ENCODE measurements around the gene CXXC5.

The CXXC5 gene

DNA sequence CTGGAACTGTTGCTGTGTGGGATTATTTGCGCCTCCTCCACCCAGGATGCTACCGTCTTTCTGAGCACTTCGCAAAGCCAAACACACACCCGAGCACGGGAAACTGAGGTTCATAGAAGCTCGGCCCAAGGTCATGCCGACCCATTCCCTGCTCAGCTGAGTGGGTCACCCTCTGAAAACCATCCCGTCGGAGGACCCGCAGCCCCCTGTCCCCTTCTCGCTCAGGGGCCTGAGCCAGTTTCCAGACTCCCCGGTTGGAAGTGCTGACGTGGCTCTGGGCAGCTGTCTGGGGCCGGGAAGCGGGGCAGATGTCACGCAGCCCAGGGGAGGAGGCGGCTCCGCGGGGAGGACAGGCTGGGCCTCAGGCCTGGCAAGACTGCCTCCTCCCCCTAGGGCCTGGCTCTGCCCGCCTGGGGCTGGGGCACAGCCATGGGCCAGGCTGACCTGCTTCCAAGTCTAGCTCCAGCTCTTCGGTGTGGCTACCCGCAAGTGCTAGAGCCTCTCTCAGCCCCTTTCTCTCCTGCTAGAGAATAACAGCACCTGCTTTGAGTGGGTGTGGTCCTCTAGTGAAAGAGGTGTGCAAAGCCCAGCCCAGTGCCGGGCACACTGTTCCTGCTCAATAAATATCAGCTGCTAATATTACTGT, 9.9 kb upstream of the CXXC5 start:
- DNase-seq (ENCODE audit: low read depth in 2 of 2, low spot score in 1 of 2): no peak

GRCh38 chr5:139638736-139639618, 9.2 kb upstream of the CXXC5 start:
- no peak for DNase-seq (ENCODE audit: low read depth in 2 of 2, low spot score in 1 of 2)

DNA sequence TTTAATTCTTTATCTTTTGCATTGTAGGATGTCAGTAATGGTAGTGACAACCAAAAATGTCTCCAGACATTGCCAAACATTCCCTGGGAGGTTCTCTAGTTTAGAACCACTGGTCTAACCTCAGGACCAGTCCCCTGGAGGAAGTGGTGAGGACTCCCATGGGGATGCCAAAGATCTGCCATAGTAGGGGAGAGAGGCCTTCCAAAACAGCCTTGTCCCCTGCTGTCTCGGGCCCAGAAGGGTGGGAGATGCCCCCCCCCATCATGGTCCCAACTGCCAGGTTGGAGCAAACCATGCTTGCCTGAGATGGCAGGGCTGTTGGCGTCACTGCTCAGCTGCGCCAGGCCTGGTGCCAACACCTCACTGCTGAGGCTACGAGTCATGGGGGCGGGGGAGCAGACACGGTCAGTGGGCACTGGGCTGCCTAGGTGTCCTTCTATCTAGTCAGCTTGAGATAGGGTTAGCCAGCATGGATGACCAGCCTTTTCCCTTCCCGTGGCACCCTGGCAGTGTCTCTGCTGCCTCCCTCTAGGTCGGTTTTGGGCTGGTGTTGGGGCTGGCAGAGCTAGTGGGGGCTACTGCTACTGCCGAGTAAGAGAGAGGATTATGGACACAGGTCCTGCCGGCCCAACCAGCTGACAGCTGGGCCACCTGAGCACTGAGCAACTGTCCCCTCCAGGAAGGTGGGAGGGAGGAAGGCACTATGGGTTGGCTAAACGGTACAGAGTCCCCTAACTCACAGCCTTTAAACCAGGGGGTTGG, 8.3 kb upstream of the CXXC5 start:
- no peak for DNase-seq (ENCODE audit: low read depth in 2 of 2, low spot score in 1 of 2)

- DNase-seq (ENCODE audit: low read depth in 2 of 2, low spot score in 1 of 2): no peak
Observed at GRCh38 chr5:139640421-139641115, 7.6 kb upstream of the CXXC5 start.

GRCh38 chr5:139641116-139642080, 6.8 kb upstream of the CXXC5 start:
- DNase-seq (ENCODE audit: low read depth in 2 of 2, low spot score in 1 of 2): no peak

DNA sequence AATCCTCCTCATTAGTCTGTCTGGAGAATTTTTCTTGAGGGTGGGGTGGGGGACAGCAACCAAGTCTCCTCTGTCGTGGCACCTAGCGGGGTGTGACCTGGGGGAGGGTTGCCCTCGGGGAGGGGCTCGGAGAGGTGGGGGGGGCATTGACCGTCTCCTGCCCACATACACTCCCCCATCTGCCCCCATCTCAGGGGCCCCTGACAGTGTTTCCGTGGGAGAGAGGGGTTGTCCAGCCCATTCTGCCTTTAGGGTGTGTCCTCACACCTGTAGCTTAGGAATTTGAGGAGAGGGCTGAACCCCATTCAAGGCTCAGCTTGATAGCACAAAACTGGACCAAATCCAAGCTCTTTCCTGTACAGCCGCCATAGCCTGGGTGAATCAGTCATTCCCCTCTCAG, 5.9 kb upstream of the CXXC5 start:
- no peak for DNase-seq (ENCODE audit: low read depth in 2 of 2, low spot score in 1 of 2)

DNA sequence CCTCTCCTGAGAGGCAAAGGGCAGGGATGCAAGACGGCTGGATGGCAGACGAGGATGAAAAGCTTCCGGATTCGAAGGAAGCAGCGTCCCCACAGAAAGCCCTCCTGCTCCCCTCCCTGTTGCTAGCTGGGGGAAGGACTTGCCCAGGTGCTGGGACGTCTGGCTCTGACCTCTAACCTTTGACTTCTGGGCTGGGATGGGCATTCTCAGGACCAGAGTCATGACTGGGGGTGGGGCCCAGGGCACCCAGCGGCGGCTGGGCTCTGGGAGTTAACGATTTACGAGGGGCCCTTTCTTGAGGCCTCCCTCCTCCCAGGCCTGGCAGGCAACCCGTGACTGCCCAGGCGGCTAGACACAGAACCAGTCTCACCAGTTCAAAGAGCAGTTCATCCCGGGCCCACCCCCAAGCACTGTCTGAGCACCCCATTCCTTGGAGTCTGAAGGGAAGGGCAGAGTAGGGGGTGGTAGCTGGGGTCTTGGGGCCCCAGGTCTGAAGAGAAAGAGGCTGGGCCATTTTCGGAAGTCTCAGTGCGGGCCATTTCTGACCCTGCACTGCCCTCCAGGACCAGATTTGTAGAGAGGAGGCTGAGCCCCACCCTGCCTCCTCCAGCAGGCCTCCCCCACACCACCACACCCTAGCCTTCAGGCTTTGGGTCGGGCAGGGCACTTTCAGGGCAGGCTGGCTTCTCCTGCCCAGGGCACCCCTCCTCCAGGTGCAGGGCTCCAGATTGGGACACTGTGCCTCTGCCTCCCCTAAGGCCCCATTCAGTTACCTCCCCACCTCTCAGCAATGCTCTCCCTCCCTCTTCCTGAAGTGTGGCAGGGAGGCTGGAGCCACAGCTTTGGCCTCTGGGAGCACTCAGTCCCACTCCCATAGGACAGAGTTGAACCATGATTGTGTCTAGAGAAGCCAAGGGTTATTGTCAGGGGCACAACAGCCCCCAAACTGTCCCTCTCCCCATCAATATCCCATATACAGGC, 5.0 kb upstream of the CXXC5 start:
- DNase-seq (ENCODE audit: low read depth in 2 of 2, low spot score in 1 of 2): no peak

- no peak for DNase-seq (ENCODE audit: low read depth in 2 of 2, low spot score in 1 of 2)
Observed at GRCh38 chr5:139644001-139644456, 4.1 kb upstream of the CXXC5 start.

- no peak for DNase-seq (ENCODE audit: low read depth in 2 of 2, low spot score in 1 of 2)
Observed at GRCh38 chr5:139644646-139645429, 3.3 kb upstream of the CXXC5 start.

- no peak for DNase-seq (ENCODE audit: low read depth in 2 of 2, low spot score in 1 of 2)
Observed at GRCh38 chr5:139645430-139645871, 2.7 kb upstream of the CXXC5 start.

GRCh38 chr5:139646111-139646510, 2.0 kb upstream of the CXXC5 start:
- no peak for DNase-seq (ENCODE audit: low read depth in 2 of 2, low spot score in 1 of 2)

- no peak for DNase-seq (ENCODE audit: low read depth in 2 of 2, low spot score in 1 of 2)
Observed at GRCh38 chr5:139646912-139647505, 1.1 kb upstream of the CXXC5 start.

- DNase-seq (ENCODE audit: low read depth in 2 of 2, low spot score in 1 of 2): no peak
Observed at GRCh38 chr5:139647506-139648204, 494 bp upstream of the CXXC5 start.

DNA sequence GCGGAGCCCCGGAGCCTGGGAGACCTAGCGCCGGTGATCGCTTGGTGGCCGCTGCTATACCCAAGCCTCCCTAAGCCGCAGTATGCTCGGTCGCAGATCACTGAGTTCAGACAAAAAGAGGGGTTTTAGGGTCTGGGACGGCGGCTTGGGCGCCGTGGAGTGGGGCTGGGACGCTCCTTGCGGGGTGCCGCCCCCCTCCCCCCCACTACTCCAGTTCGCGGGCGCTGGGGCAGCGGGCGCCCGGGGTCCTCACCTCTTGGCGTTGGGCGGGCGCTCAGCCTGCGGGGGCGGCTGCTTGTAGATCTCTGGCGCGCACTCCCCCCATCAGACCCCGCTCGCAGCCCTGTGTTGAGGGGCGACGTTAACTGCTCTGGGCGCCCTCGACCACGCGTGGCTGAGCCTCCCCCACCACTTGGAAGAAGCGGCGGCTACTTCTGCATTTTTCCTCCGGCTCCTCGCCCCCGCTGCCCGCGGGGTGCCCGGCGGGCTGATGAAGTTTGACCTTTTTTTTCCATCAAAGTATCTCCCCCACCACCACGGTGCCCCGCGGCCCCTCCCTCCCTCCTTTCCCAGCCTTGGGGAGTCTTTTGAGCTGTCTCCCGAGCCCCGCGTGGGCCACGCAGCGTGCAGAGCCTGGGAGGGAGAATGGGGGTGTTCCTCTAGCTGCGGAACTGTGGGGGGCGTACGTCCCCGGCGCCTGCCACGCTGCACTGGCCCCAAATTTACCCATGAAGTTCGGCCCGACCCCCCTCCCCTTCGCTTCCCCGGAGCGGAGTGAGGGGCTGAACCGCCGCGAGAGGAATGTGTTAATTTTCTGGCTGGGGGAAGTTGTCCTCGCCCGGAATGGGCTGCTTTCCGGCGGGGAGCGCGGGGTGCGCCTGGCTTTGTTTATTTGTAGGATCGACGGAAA, 1.2 kb downstream of the CXXC5 start:
- DNase-seq (ENCODE audit: low read depth in 2 of 2, low spot score in 1 of 2): no peak

GRCh38 chr5:139650031-139650688, 2.0 kb downstream of the CXXC5 start:
- DNase-seq (ENCODE audit: low read depth in 2 of 2, low spot score in 1 of 2): no peak
